GM23338 (cell line): Measurements from ENCODE around the gene KLRC3.

Source experiments
- CREB1 ChIP-seq: fragments of 250-450 bp; sonication (Bioruptor Pico); IDR thresholded peaks from 2 replicates; pipeline ENCODE4 v1.5.0; 2020; ENCODE audit warnings: low read depth, mild to moderate bottlenecking, moderate library complexity
- CTCF ChIP-seq, 2 experiments: fragments of 200-600 bp in 1 of 2; sonication (generic) in 1 of 2; conservative IDR thresholded peaks; 2 replicates each; pipeline versions ENCODE4 v1.5.1 to v1.6.1; 2016 to 2017; ENCODE audit warnings: antibody characterized with exemption in 2 of 2, low read depth in 2 of 2, mild to moderate bottlenecking in 2 of 2, moderate library complexity in 1 of 2
- ETS1 ChIP-seq: IDR thresholded peaks from 2 replicates; pipeline ENCODE4 v1.6.1; 2016; ENCODE audit warnings: antibody characterized with exemption
- EZH2 ChIP-seq: fragments of 200-600 bp; sonication (generic); IDR thresholded peaks from one replicate; pipeline ENCODE4 v1.8.0; 2017; ENCODE audit warnings: antibody characterized with exemption, mild to moderate bottlenecking, low read depth; ENCODE audit not compliant: unreplicated experiment
- EZH2phosphoT487 ChIP-seq: fragments of 200-600 bp; sonication (generic); IDR thresholded peaks from one replicate; pipeline ENCODE4 v1.8.1; 2018; ENCODE audit warnings: antibody characterized with exemption; ENCODE audit not compliant: unreplicated experiment
- JUNB ChIP-seq: IDR thresholded peaks from one replicate; pipeline ENCODE4 v1.6.1; 2016; ENCODE audit warnings: antibody characterized with exemption; ENCODE audit not compliant: unreplicated experiment
- POLR2AphosphoS5 ChIP-seq: IDR thresholded peaks from 2 replicates; pipeline ENCODE4 v1.6.1; 2016; ENCODE audit warnings: antibody characterized with exemption, low read depth
- REST ChIP-seq: IDR thresholded peaks from one replicate; pipeline ENCODE4 v1.6.1; 2018; ENCODE audit warnings: antibody characterized with exemption; ENCODE audit not compliant: unreplicated experiment
- STAT1 ChIP-seq: IDR thresholded peaks from one replicate; pipeline ENCODE4 v1.6.1; 2016; ENCODE audit warnings: antibody characterized with exemption; ENCODE audit not compliant: unreplicated experiment
- ZNF331 ChIP-seq: fragments of 250-450 bp; sonication (Bioruptor Pico); IDR thresholded peaks from 2 replicates; pipeline ENCODE4 v1.5.0; 2020; ENCODE audit warnings: low read depth, mild to moderate bottlenecking, moderate library complexity

- TF ChIP-seq CTCF (conservative IDR thresholded peaks at IDR 0.05; ENCODE audit: low read depth in 2 of 2) (no peak), EZH2 (no peak), CREB1 (CRISPR knock-in tag) (no peak), POLR2AphosphoS5 (no peak), STAT1 (no peak), JUNB (no peak), REST (no peak), EZH2phosphoT487 (no peak), ETS1 (no peak), ZNF331 (CRISPR knock-in tag) (no peak)
These were observed 34.1 kb upstream of the KLRC3 start for GRCh38 chr12:10454531-10454930.
